ENCODE data around the gene SIRT2. TPM values are rescaled to one million over a fixed set of nuclear protein-coding genes. Genes with fewer than 3 reads are reported as not detected.

Gene SIRT2
- polyA plus RNA-seq, 1 donor (not counting 4 experiments of a cell fraction or from before 2014, with no cell fraction given): 46.6 TPM

GRCh38 chr19:38849860-38850435 is 49.5 kb downstream of the SIRT2 start, which contains the start of gene HNRNPL:
Gene HNRNPL (minus strand): TSS chr19:38849986. CDS start chr19:38849966, 20 bp downstream.
- FAIRE-seq: peak; percentile 97

GRCh38 chr19:38849147-38849859 is 50.1 kb downstream of the SIRT2 start:
- H3K4me1 ChIP-seq (ENCODE audit: control insufficient read depth, extremely low read depth, insufficient read depth, low read length): peaks cover 36% of the 10 kb centered on the region
- H3K9me3 ChIP-seq (ENCODE audit: control insufficient read depth, low read depth, low read length): no peaks in the 10 kb centered on the region
- H3K4me2 ChIP-seq (ENCODE audit: control insufficient read depth, extremely low read depth, insufficient read depth, low read depth, low read length): peak overlapping the region; percentile 100
- no peak for FAIRE-seq
- peak overlapping the region; percentile 98 for H3K9ac ChIP-seq (ENCODE audit: control insufficient read depth, extremely low read depth, insufficient read depth, low read length)
- TF ChIP-seq CTCF (optimal IDR thresholded peaks at IDR 0.05 in 1 of 3, IDR thresholded peaks at IDR 0.05 in 1 of 3, conservative IDR thresholded peaks at IDR 0.05 in 1 of 3; ENCODE audit: extremely low read depth in 1 of 3, insufficient read depth in 2 of 3, low read length in 3 of 3) (no peak), EZH2 (IDR thresholded peaks at IDR 0.05; ENCODE audit: low read length) (no peak)
- H2AFZ ChIP-seq (ENCODE audit: control insufficient read depth, low read length): no peak overlapping the region
- peaks cover 27 to 35% of the 10 kb centered on the region in 2 experiments for H3K36me3 ChIP-seq (ENCODE audit: control insufficient read depth in 2 of 2, extremely low read depth in 1 of 2, insufficient read depth in 2 of 2, low read length in 2 of 2)
- H3K27me3 ChIP-seq (ENCODE audit: control insufficient read depth, extremely low read depth, insufficient read depth, low read length): no peaks in the 10 kb centered on the region
- H4K20me1 ChIP-seq (ENCODE audit: control insufficient read depth, extremely low read depth, insufficient read depth, low read length): peaks cover 13% of the 10 kb centered on the region
- H3K9me1 ChIP-seq (ENCODE audit: control insufficient read depth, extremely low read depth, insufficient read depth, low read length): peaks cover 2% of the 10 kb centered on the region
- no peak for DNase-seq (ENCODE audit: low read depth, low spot score)
- dilution Hi-C loops (cut with MboI; ENCODE audit: extremely low pct_ligation_motif_present, low sequenced_read_pairs): no loop called here
- H3K79me2 ChIP-seq (ENCODE audit: control insufficient read depth, insufficient read depth, low read length): peaks cover 46% of the 10 kb centered on the region
- H3K27ac ChIP-seq (ENCODE audit: control insufficient read depth, insufficient read depth, low read length): peak overlapping the region; percentile 99
- H3K4me3 ChIP-seq (ENCODE audit: control insufficient read depth in 2 of 3, extremely low read depth in 1 of 3, insufficient read depth in 2 of 3, low read depth in 1 of 3, low read length in 3 of 3): peak overlapping the region; percentile 57 to 100 (median 84)

More at GRCh38 chr19:38849860-38850435, 49.5 kb downstream of the SIRT2 start, which contains the start of gene HNRNPL:
- Histone ChIP-seq H3K4me3 (ENCODE audit: control insufficient read depth in 2 of 3, extremely low read depth in 1 of 3, insufficient read depth in 2 of 3, low read depth in 1 of 3, low read length in 3 of 3) (peak within 1 kb of the TSS; percentile 74 to 100 (median 84)), H3K79me2 (ENCODE audit: control insufficient read depth, insufficient read depth, low read length) (peaks cover 40% of the 10 kb centered on the region), H3K9me1 (ENCODE audit: control insufficient read depth, extremely low read depth, insufficient read depth, low read length) (peaks cover 2% of the 10 kb centered on the region), H4K20me1 (ENCODE audit: control insufficient read depth, extremely low read depth, insufficient read depth, low read length) (peaks cover 13% of the 10 kb centered on the region), H3K27me3 (ENCODE audit: control insufficient read depth, extremely low read depth, insufficient read depth, low read length) (no peaks in the 10 kb centered on the region), H3K4me2 (ENCODE audit: control insufficient read depth, extremely low read depth, insufficient read depth, low read depth, low read length) (peak within 1 kb of the TSS; percentile 100), H3K36me3 (ENCODE audit: control insufficient read depth in 2 of 2, extremely low read depth in 1 of 2, insufficient read depth in 2 of 2, low read length in 2 of 2) (peaks cover 24 to 30% of the 10 kb centered on the region in 2 experiments), H3K9me3 (ENCODE audit: control insufficient read depth, low read depth, low read length) (no peaks in the 10 kb centered on the region), H3K4me1 (ENCODE audit: control insufficient read depth, extremely low read depth, insufficient read depth, low read length) (peaks cover 36% of the 10 kb centered on the region), H2AFZ (ENCODE audit: control insufficient read depth, low read length) (peak within 1 kb of the TSS; percentile 0), H3K27ac (ENCODE audit: control insufficient read depth, insufficient read depth, low read length) (peak within 1 kb of the TSS; percentile 99), H3K9ac (ENCODE audit: control insufficient read depth, extremely low read depth, insufficient read depth, low read length) (peak within 1 kb of the TSS; percentile 98)
- no peak for TF ChIP-seq EZH2 (IDR thresholded peaks at IDR 0.05; ENCODE audit: low read length)
- peak; percentile 26 to 68 (median 61) for TF ChIP-seq CTCF (optimal IDR thresholded peaks at IDR 0.05 in 1 of 3, IDR thresholded peaks at IDR 0.05 in 1 of 3, conservative IDR thresholded peaks at IDR 0.05 in 1 of 3; ENCODE audit: extremely low read depth in 1 of 3, insufficient read depth in 2 of 3, low read length in 3 of 3)
- dilution Hi-C loops (cut with MboI; ENCODE audit: extremely low pct_ligation_motif_present, low sequenced_read_pairs): no loop called here
- DNase-seq (ENCODE audit: low read depth, low spot score): no peak
